Measurements from ENCODE around the gene SMIM5.

SMIM5 gene

DNA sequence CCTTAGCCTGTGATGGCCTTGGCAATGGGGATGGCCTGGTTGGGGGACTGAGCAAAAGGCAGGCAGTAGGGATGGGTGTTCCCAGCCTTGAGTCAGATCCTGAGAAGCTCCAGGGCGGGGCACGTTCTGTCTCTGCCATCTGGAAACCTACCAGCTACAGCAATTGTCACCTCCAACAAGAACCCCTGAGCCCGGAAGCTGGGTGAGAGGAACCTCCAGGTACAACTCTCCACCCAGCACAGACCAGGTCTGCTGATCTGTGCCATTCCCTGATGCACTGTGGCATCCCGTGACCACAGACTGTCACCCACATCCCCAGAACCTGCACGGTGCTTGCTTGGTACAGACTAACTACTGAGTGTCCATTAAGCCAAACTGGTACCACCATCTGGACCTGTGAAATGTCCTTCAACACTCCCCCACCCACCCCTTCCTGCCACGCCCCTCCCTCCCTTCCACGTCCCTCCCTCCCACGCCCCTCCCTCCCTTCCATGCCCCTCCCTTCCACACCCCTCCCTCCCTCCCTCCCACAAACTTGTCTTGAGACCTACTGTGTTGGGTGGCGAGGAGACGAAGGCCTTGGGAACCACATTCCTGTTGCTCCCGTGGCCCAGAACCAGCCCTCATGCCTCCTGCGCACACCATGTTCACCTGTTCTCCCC lies 29.1 kb upstream of the SMIM5 start:
- TF ChIP-seq, protein P1, sequence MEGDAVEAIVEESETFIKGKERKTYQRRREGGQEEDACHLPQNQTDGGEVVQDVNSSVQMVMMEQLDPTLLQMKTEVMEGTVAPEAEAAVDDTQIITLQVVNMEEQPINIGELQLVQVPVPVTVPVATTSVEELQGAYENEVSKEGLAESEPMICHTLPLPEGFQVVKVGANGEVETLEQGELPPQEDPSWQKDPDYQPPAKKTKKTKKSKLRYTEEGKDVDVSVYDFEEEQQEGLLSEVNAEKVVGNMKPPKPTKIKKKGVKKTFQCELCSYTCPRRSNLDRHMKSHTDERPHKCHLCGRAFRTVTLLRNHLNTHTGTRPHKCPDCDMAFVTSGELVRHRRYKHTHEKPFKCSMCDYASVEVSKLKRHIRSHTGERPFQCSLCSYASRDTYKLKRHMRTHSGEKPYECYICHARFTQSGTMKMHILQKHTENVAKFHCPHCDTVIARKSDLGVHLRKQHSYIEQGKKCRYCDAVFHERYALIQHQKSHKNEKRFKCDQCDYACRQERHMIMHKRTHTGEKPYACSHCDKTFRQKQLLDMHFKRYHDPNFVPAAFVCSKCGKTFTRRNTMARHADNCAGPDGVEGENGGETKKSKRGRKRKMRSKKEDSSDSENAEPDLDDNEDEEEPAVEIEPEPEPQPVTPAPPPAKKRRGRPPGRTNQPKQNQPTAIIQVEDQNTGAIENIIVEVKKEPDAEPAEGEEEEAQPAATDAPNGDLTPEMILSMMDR (IDR thresholded peaks at IDR 0.05; ENCODE audit: borderline replicate concordance, insufficient read depth, low read depth, low read length) = no peak
- no peak overlapping the region for H3K4me3 ChIP-seq (ENCODE audit: low read depth, low read length)

DNA sequence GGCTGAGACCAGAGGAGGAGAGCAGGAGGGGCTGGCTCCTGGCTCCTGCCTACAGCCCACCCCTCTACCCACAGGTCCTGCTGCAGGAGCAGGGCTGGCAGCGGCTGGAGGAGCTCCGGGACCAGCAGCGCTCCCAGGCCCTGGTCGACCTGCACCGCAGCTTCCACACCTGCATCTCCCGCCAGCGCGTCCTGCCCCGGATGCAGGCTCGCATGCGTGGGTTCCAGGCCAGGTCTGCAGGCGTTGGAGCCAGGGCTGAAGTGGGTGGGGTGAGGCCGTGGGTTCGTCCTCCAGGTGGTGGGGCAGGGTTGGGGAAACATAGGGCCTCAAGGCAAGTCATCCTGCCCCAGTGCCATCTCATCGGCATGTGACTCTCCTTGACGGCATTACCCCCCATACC lies 27.4 kb upstream of the SMIM5 start:
- TF ChIP-seq, protein P1 (IDR thresholded peaks at IDR 0.05; ENCODE audit: borderline replicate concordance, insufficient read depth, low read depth, low read length) = no peak
- no peak overlapping the region for H3K4me3 ChIP-seq (ENCODE audit: low read depth, low read length)

DNA sequence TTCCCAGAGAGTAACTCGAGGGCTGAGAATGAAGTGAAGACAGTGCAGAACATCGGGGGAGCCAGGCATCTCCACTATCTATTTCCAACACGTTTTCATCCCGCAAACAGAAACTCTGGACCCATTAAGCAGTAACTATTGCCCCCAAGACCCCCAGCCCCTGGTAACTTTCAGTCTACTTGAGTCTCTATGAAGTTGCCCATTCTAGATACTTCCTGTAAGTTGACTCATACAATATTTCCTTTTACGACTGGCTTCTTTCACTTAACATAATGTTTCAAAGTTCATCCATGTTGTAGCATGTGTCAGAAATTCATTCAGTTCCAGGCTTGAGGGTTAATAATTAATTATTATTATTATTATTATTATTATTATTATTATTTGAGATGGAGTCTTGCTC lies 26.1 kb upstream of the SMIM5 start:
- TF ChIP-seq, protein P1 (IDR thresholded peaks at IDR 0.05; ENCODE audit: borderline replicate concordance, insufficient read depth, low read depth, low read length) = no peak
- no peak overlapping the region for H3K4me3 ChIP-seq (ENCODE audit: low read depth, low read length)

DNA sequence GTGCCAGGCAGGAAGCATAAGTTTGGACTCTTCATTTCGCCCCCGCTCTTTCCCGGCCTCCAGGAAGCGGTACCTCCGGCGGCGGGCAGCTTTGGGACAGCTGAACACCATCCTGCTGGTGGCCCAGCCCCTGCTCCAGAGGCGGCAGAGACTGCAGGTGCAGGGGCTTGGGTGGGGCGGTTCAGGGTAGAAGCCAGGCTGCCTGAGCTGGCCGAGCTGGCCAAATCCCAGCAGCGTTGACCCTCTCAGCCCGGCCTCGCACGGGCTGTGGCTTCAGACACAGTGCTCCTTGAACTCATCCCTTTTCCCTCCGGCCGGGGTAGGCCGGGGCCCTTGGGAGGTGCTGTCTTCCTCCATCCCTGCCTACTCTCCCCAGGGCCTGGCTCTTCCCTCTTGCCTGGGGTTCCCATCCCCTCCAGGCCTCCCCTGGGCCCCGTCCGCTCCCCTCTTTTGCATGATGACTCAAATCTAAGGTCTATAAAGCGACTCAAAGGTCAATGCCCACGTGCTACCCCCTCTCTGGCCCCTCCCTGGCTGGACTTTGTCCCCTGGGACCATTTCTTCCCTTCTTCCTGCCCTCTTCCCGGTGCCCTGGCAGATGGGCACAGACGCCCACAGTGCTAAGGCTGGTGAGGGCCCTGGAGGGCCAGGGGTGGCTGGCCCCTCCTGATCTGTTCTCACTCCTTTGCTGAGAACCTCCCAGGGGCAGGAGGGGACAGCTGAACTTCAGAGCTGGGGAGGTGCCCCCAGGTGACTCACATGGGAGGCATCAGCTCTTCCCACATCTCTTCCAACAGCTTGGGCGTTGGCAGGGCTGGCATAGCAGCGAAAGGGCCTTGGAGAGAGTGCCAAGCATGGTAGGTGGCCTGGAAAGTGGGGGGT lies 22.9 kb upstream of the SMIM5 start:
- H3K4me3 ChIP-seq (ENCODE audit: low read depth, low read length) = no peak overlapping the region
- TF ChIP-seq, protein P1 (IDR thresholded peaks at IDR 0.05; ENCODE audit: borderline replicate concordance, insufficient read depth, low read depth, low read length) = no peak

DNA sequence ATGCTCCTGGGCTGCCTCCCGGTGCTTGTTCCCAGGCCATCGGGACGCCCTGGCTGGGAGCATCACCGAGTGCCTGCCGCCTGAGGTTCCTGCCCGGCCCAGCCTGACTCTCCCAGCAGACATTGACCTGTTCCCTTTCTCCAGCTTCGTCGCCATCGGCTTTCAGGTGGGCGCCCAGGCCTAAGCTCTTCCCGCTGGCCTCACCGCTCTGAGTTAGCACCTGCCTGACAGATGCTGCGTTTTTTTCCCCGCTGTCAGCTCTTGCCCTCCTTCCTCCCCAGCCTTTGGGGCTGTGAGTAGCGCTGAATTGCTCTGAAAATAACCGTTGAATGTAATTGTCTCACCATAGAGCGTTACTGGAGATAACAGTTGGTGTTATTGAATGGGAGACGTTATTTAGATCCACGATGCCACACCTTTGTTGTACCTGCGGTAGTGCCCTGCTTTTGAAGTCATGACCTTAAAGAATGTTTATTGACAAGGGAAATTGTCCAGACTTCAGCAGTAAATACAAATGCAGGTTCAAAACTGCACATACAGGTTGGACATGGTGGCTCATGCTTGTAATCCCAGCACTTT lies 21.3 kb upstream of the SMIM5 start:
- TF ChIP-seq, protein P1 (IDR thresholded peaks at IDR 0.05; ENCODE audit: borderline replicate concordance, insufficient read depth, low read depth, low read length) = no peak
- H3K4me3 ChIP-seq (ENCODE audit: low read depth, low read length) = no peak overlapping the region

DNA sequence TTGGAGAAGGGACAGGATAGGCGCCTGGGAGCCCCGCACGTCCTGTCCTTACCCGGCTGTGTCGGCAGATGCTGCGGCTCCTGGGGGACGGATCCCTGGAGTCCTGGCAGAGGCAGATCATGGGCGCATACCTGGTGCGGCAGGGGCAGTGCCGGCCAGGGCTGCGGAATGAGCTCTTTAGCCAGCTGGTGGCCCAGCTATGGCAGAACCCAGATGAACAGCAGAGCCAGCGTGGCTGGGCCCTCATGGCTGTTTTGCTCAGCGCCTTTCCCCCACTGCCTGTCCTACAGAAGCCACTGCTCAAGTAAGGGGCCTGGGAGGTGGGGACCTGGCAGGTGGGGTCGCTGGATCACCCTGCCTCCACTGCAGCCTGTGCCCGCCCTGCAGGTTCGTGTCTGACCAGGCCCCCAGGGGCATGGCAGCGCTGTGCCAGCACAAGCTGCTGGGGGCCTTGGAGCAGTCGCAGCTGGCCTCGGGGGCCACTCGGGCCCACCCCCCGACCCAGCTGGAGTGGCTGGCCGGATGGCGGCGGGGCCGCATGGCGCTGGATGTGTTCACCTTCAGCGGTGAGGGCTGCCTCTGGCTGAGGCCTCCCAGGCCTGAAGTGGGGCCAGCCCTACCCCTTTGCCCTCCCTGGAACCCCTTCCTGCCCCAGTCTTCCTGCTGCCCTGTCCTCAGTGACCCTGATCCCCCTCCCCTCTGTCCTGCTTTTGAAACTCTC lies 20.2 kb upstream of the SMIM5 start:
- TF ChIP-seq, protein P1 (IDR thresholded peaks at IDR 0.05; ENCODE audit: borderline replicate concordance, insufficient read depth, low read depth, low read length) = no peak
- no peak overlapping the region for H3K4me3 ChIP-seq (ENCODE audit: low read depth, low read length)

Data from GM12875 (cell line).